Karpas-422 (cell line): ENCODE results near the gene UNKL. TPM values are rescaled to one million over a fixed set of nuclear protein-coding genes. Genes with fewer than 3 reads are reported as not detected.

Experiments
- DNase-seq: peaks from one replicate; pipeline ENCODE4 v3.0.0-alpha.2; 2015
- H2AFZ ChIP-seq: fragments of 200-600 bp; sonication (generic); 2 replicates; pipeline ENCODE4 v1.6.1; 2014; ENCODE audit warnings: antibody characterized with exemption, low read length, mixed read lengths
- H3K27ac ChIP-seq: fragments of 200-600 bp; sonication (generic); 2 replicates; pipeline ENCODE4 v1.5.1; 2014; ENCODE audit warnings: mild to moderate bottlenecking, low read length, moderate library complexity
- H3K27me3 ChIP-seq: fragments of 200-600 bp; sonication (generic); 2 replicates; pipeline ENCODE4 v1.6.1; 2014; ENCODE audit warnings: low read length, mixed read lengths
- H3K36me3 ChIP-seq: fragments of 200-600 bp; sonication (generic); 2 replicates; pipeline ENCODE4 v1.6.1; 2014; ENCODE audit warnings: low read length, mixed read lengths; ENCODE audit not compliant: insufficient read depth
- H3K4me1 ChIP-seq: fragments of 200-600 bp; sonication (generic); 2 replicates; pipeline ENCODE4 v1.6.1; 2014; ENCODE audit warnings: mild to moderate bottlenecking, low read length, mixed read lengths
- H3K4me2 ChIP-seq: fragments of 200-600 bp; sonication (generic); 2 replicates; pipeline ENCODE4 v1.6.1; 2014; ENCODE audit warnings: low read length, low read depth, mild to moderate bottlenecking; ENCODE audit not compliant: poor library complexity, severe bottlenecking
- H3K4me3 ChIP-seq: fragments of 200-600 bp; sonication (generic); 2 replicates; pipeline ENCODE4 v1.5.1; 2014; ENCODE audit warnings: mild to moderate bottlenecking, antibody characterized with exemption, low read length, mixed read lengths
- H3K79me2 ChIP-seq: fragments of 200-600 bp; sonication (generic); 2 replicates; pipeline ENCODE4 v1.6.1; 2014; ENCODE audit warnings: mild to moderate bottlenecking, low read length, mixed read lengths
- H3K9ac ChIP-seq: fragments of 200-600 bp; sonication (generic); 2 replicates; pipeline ENCODE4 v1.6.0; 2014; ENCODE audit warnings: low read length
- H3K9me2 ChIP-seq: fragments of 200-600 bp; sonication (generic), shearing (Covaris generic); replicated peaks from 2 replicates; pipeline ENCODE4 v1.6.0; 2014; ENCODE audit warnings: mild to moderate bottlenecking, low read length, moderate library complexity; ENCODE audit not compliant: insufficient read depth
- H3K9me3 ChIP-seq: fragments of 300-700, 200-600 bp; sonication (generic); 2 replicates; pipeline ENCODE4 v1.6.1; 2014; ENCODE audit warnings: low read length, mixed read lengths
- H4K20me1 ChIP-seq: fragments of 200-600 bp; sonication (generic); 2 replicates; pipeline ENCODE4 v1.6.1; 2014; ENCODE audit warnings: mild to moderate bottlenecking, antibody characterized with exemption, low read length, low read depth; ENCODE audit not compliant: insufficient read depth
- total RNA-seq: library from RNA; depleted of rRNA; stranded (reverse); fragments of >200 nt; shearing (Covaris generic); gene quantifications from 2 replicates; pipeline ENCODE4 v1.2.3, GENCODE V29; 2014; ENCODE audit warnings: low replicate concordance; rRNA removed

The UNKL gene
- total RNA-seq, 1 experiment from 2014 or later = 20.8 TPM

GRCh38 chr16:1317479-1318267 is 96.8 kb downstream of the UNKL start:
- Histone ChIP-seq H3K79me2 (peaks cover 38% of the 10 kb centered on the region), H2AFZ (no peak overlapping the region), H3K36me3 (peaks cover 38% of the 10 kb centered on the region), H3K4me2 (no peak overlapping the region), H3K9ac (no peak overlapping the region), H3K4me1 (no peaks in the 10 kb centered on the region), H3K9me2 (no peaks in the 10 kb centered on the region), H3K27me3 (no peaks in the 10 kb centered on the region), H3K9me3 (no peaks in the 10 kb centered on the region), H4K20me1 (peaks cover 29% of the 10 kb centered on the region), H3K4me3 (no peak overlapping the region), H3K27ac (no peak overlapping the region)
- DNase-seq = no peak

- Histone ChIP-seq H3K79me2 (peaks cover 54% of the 10 kb centered on the region), H3K4me3 (no peak overlapping the region), H3K36me3 (peaks cover 45% of the 10 kb centered on the region), H3K4me1 (peaks cover 9% of the 10 kb centered on the region), H3K27me3 (no peaks in the 10 kb centered on the region), H3K27ac (no peak overlapping the region), H4K20me1 (peaks cover 46% of the 10 kb centered on the region), H2AFZ (no peak overlapping the region), H3K4me2 (no peak overlapping the region), H3K9me3 (no peaks in the 10 kb centered on the region), H3K9ac (no peak overlapping the region), H3K9me2 (no peaks in the 10 kb centered on the region)
- DNase-seq = no peak
Measured at GRCh38 chr16:1316033-1316405, 98.5 kb downstream of the UNKL start.

- Histone ChIP-seq H3K9me2 (no peaks in the 10 kb centered on the region), H3K4me1 (peaks cover 15% of the 10 kb centered on the region), H3K27me3 (no peaks in the 10 kb centered on the region), H3K4me3 (no peak overlapping the region), H3K79me2 (peaks cover 61% of the 10 kb centered on the region), H2AFZ (no peak overlapping the region), H3K9me3 (no peaks in the 10 kb centered on the region), H3K4me2 (no peak overlapping the region), H4K20me1 (peaks cover 53% of the 10 kb centered on the region), H3K27ac (no peak overlapping the region), H3K9ac (no peak overlapping the region), H3K36me3 (peaks cover 43% of the 10 kb centered on the region)
- no peak for DNase-seq
Measured at GRCh38 chr16:1315081-1316032, 99.1 kb downstream of the UNKL start.

- Histone ChIP-seq H3K27me3 (no peaks in the 10 kb centered on the region), H3K4me3 (no peak overlapping the region), H3K9ac (no peak overlapping the region), H3K27ac (no peak overlapping the region), H3K4me1 (peaks cover 15% of the 10 kb centered on the region), H3K9me3 (no peaks in the 10 kb centered on the region), H3K36me3 (peaks cover 40% of the 10 kb centered on the region), H3K4me2 (no peak overlapping the region), H4K20me1 (peaks cover 57% of the 10 kb centered on the region), H3K9me2 (no peaks in the 10 kb centered on the region), H2AFZ (no peak overlapping the region), H3K79me2 (peaks cover 66% of the 10 kb centered on the region)
- DNase-seq = no peak
Measured at GRCh38 chr16:1314399-1315068, 100.0 kb downstream of the UNKL start.

- DNase-seq = no peak
- no peak overlapping the region for H3K9ac ChIP-seq
- no peak overlapping the region for H3K27ac ChIP-seq
- peaks cover 40% of the 10 kb centered on the region for H3K36me3 ChIP-seq
- H3K27me3 ChIP-seq = no peaks in the 10 kb centered on the region
- H3K9me2 ChIP-seq = no peaks in the 10 kb centered on the region
- peaks cover 57% of the 10 kb centered on the region for H4K20me1 ChIP-seq
- no peak overlapping the region for H2AFZ ChIP-seq
- no peak overlapping the region for H3K4me3 ChIP-seq
- H3K9me3 ChIP-seq = no peaks in the 10 kb centered on the region
- H3K79me2 ChIP-seq = peaks cover 66% of the 10 kb centered on the region
- H3K4me1 ChIP-seq = peaks cover 15% of the 10 kb centered on the region
- no peak overlapping the region for H3K4me2 ChIP-seq
Measured at GRCh38 chr16:1313721-1314369, 100.7 kb downstream of the UNKL start.

Other genes with a start within 250 kb of the UNKL start
- gene TPSG1, start 189.4 kb downstream of the UNKL start, total RNA-seq = not detected in 2 replicates
- gene TPSB2, start 184.5 kb downstream of the UNKL start, total RNA-seq = not detected in 2 replicates
- not detected in 2 replicates for gene TPSAB1, start 174.0 kb downstream of the UNKL start, total RNA-seq
- gene TPSD1, start 158.6 kb downstream of the UNKL start, total RNA-seq = not detected in 2 replicates
- 53.7 and 78.1 TPM in 2 replicates for gene UBE2I, start 105.1 kb downstream of the UNKL start, total RNA-seq
- 0.18 TPM in 1 of 2 replicates, not detected in the other for gene BAIAP3, start 81.1 kb downstream of the UNKL start, total RNA-seq
- 20.1 and 70.0 TPM in 2 replicates for gene TSR3, start 62.8 kb downstream of the UNKL start, total RNA-seq
- 19.6 and 39.1 TPM in 2 replicates for gene GNPTG, start 62.8 kb downstream of the UNKL start, total RNA-seq
- gene UQCC4, start 6.0 kb upstream of the UNKL start, total RNA-seq = 19.0 and 22.2 TPM in 2 replicates
- gene PERCC1, start 16.4 kb upstream of the UNKL start, total RNA-seq = not detected in 2 replicates
- 0.11 TPM in 1 of 2 replicates, not detected in the other for gene CCDC154, start 29.9 kb upstream of the UNKL start, total RNA-seq
- gene CLCN7, start 60.3 kb upstream of the UNKL start, total RNA-seq = 8.9 and 29.2 TPM in 2 replicates
- gene PTX4, start 74.2 kb upstream of the UNKL start, total RNA-seq = not detected in 2 replicates
- 8.7 and 22.0 TPM in 2 replicates for gene TELO2, start 78.7 kb upstream of the UNKL start, total RNA-seq
- gene TMEM204, start 119.0 kb upstream of the UNKL start, total RNA-seq = not detected in 2 replicates
- gene IFT140, start 197.4 kb upstream of the UNKL start, total RNA-seq = 13.6 and 16.1 TPM in 2 replicates
- 7.6 TPM in 2 replicates for gene CRAMP1, start 197.7 kb upstream of the UNKL start, total RNA-seq